CD4-positive, alpha-beta T cell (primary cell): ENCODE measurements around the gene MYO9B. TPM values are rescaled to one million over a fixed set of nuclear protein-coding genes. Genes with fewer than 3 reads are reported as not detected.

Experiments used
- ATAC-seq: fragments of 200-7000 bp; cut with Tn5 transposase; one replicate; pipeline ENCODE4 v1.10.0; 2022; ENCODE audit warnings: mild to moderate bottlenecking; ENCODE audit not compliant: poor library complexity
- CTCF ChIA-PET: fragments of 350-600 bp; sonication (Branson Sonifier 250); formaldehyde crosslinking; loops from one replicate; lab custom pipeline; 2021; ENCODE audit warnings: antibody characterized with exemption, inconsistent platforms; lab: Charles Lee
- POLR2A ChIA-PET: fragments of 350-600 bp; sonication (Branson Sonifier 250); formaldehyde crosslinking; loops from one replicate; lab custom pipeline; 2021; ENCODE audit warnings: antibody characterized with exemption, inconsistent platforms; lab: Charles Lee
- DNase-seq, 14 experiments: peaks; one replicate each; pipeline ENCODE4 v3.0.0-alpha.2; 2013 to 2020; ENCODE audit warnings: mixed read lengths in 2 of 14
- H3K27ac ChIP-seq, 2 donors: one replicate each; pipeline versions ENCODE4 v1.5.1 to v1.7.0; 2013; ENCODE audit warnings: low read length in 2 of 2, low read depth in 1 of 2, mild to moderate bottlenecking in 1 of 2
- H3K27me3 ChIP-seq, 2 experiments: 1 replicate in 1 of 2; 2 replicates in 1 of 2; pipeline versions ENCODE4 v1.6.1 to v1.7.0; 2013; ENCODE audit warnings: low read length in 2 of 2, control low read depth in 1 of 2, mild to moderate bottlenecking in 1 of 2, moderate library complexity in 1 of 2; ENCODE audit not compliant: insufficient read depth in 2 of 2, control insufficient read depth in 1 of 2
- H3K36me3 ChIP-seq: one replicate; pipeline ENCODE4 v1.6.1; 2013; ENCODE audit warnings: low read length, control low read depth; ENCODE audit not compliant: insufficient read depth
- H3K4me1 ChIP-seq: one replicate; pipeline ENCODE4 v1.6.1; 2013; ENCODE audit warnings: low read length, control low read depth; ENCODE audit not compliant: insufficient read depth
- H3K4me3 ChIP-seq: one replicate; pipeline ENCODE4 v1.5.1; 2013; ENCODE audit warnings: mild to moderate bottlenecking, low read length, moderate library complexity
- H3K9me3 ChIP-seq, 2 experiments: 1 replicate in 1 of 2; 2 replicates in 1 of 2; pipeline versions ENCODE4 v1.6.1 to v1.7.0; 2013; ENCODE audit warnings: low read length in 2 of 2, mild to moderate bottlenecking in 2 of 2, control low read depth in 1 of 2, moderate library complexity in 1 of 2; ENCODE audit not compliant: control insufficient read depth in 1 of 2, insufficient read depth in 1 of 2
- H3K27ac Mint-ChIP-seq: one replicate; pipeline ENCODE4 v1.8.0; 2020; ENCODE audit warnings: mixed read lengths
- H3K27me3 Mint-ChIP-seq: one replicate; pipeline ENCODE4 v1.8.0; 2021; ENCODE audit warnings: mixed read lengths
- H3K36me3 Mint-ChIP-seq: one replicate; pipeline ENCODE4 v1.8.0; 2021; ENCODE audit warnings: low read depth, mixed read lengths
- H3K4me1 Mint-ChIP-seq: one replicate; pipeline ENCODE4 v1.8.0; 2021; ENCODE audit warnings: low read depth, mixed read lengths
- H3K4me3 Mint-ChIP-seq: one replicate; pipeline ENCODE4 v1.8.0; 2020; ENCODE audit warnings: mild to moderate bottlenecking, mixed read lengths
- H3K9me3 Mint-ChIP-seq: one replicate; pipeline ENCODE4 v1.8.0; 2020; ENCODE audit warnings: mixed read lengths
- intact Hi-C, 2 experiments: fragments of 100-400 bp; cut with DNase I in 1 of 2; cut with micrococcal nuclease in 1 of 2; formaldehyde crosslinking; loops; one replicate each; pipeline versions ENCODE4 v1.15.1 to v1.9.0; 2023 to 2025; cut with DNase I, micrococcal nuclease
- total RNA-seq, 174 experiments: library from RNA in 2 of 174; stranded (reverse) in 2 of 174; gene quantifications; one replicate each; pipeline ENCODE4 v1.2.3 and lab custom pipeline; 2021 to 2026
- TF ChIP-seq, protein P1 (sequence below): fragments of 200-600 bp; IDR thresholded peaks from one replicate; pipeline ENCODE4 v1.8.0; 2022; ENCODE audit warnings: antibody characterized with exemption, mild to moderate bottlenecking

The MYO9B gene
- total RNA-seq, 2 experiments from 2014 or later: 176 to 184 TPM

DNA sequence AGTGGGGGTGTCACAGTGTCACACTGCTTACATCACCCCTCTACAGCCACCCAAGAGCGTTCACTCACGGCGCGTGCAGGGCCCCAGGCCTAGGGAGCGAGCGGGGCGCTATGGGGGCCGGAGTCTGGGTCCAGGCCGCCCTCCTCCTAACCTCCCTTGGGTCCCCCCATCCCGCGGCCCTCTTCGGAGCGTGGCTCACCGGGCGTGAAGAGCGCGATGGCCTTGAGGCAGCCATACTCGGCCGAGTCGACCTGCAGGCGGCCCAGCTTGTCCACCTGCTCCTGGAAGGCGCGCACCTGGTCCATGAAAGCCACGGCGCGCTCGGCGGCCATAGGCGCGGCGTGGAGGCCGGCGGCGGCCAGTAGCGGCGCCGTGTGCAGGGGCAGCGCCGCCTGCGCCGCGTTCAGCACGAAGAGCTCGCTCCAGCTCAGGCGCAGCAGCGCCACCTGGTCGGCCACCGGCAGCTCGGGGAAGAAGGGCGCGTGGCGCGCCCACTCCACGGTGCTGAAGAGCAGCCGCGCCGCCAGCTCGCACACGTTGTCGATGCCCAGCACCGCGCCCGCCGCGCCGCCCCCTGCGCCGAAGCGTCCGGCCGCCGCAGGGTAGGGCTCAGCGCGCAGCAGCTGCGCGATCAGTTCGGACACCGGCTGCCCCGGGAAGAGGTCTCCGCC is 159.9 kb downstream of the MYO9B start:
- Histone ChIP-seq H3K27me3 (no peaks in the 10 kb centered on the region), H3K4me3 (peak overlapping the region; percentile 87), H3K9me3 (no peaks in the 10 kb centered on the region), H3K4me1 (peaks cover 22% of the 10 kb centered on the region), H3K36me3 (no peaks in the 10 kb centered on the region), H3K27ac (peak overlapping the region in 1 of 2 donors; percentile 34)
- Mint-ChIP-seq H3K27ac (peak overlapping the region; percentile 47), H3K4me1 (peaks cover 6% of the 10 kb centered on the region), H3K9me3 (no peaks in the 10 kb centered on the region), H3K36me3 (no peaks in the 10 kb centered on the region), H3K4me3 (peak overlapping the region; percentile 87), H3K27me3 (no peaks in the 10 kb centered on the region)
- TF ChIP-seq, protein P1, sequence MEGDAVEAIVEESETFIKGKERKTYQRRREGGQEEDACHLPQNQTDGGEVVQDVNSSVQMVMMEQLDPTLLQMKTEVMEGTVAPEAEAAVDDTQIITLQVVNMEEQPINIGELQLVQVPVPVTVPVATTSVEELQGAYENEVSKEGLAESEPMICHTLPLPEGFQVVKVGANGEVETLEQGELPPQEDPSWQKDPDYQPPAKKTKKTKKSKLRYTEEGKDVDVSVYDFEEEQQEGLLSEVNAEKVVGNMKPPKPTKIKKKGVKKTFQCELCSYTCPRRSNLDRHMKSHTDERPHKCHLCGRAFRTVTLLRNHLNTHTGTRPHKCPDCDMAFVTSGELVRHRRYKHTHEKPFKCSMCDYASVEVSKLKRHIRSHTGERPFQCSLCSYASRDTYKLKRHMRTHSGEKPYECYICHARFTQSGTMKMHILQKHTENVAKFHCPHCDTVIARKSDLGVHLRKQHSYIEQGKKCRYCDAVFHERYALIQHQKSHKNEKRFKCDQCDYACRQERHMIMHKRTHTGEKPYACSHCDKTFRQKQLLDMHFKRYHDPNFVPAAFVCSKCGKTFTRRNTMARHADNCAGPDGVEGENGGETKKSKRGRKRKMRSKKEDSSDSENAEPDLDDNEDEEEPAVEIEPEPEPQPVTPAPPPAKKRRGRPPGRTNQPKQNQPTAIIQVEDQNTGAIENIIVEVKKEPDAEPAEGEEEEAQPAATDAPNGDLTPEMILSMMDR: peak; percentile 67
- ChIA-PET POLR2A (interaction anchor here (0.7 to 3.6 kb wide), 16 partner anchors 9 to 184 kb away, joined by 3 to 51 read pairs (median 4); partner anchors contain the start of genes BABAM1, DDA1, HAUS8 and MYO9B), CTCF (interaction anchor here (0.7 to 2.5 kb wide), 13 partner anchors 9 to 156 kb away, joined by 3 to 14 read pairs (median 5); partner anchors contain the start of genes BABAM1, OCEL1 and USE1)
- DNase-seq (peak; percentile 57 to 92 (median 73)), ATAC-seq (peak; percentile 92)
- intact Hi-C loops: loop anchor here (1.0 to 2.0 kb wide), 5 partner anchors 20 to 169 kb away; partner anchors contain the start of genes USE1 (in 2 of the 2), HAUS8 (in 1 of the 2) and MYO9B (in 1 of the 2)

DNA sequence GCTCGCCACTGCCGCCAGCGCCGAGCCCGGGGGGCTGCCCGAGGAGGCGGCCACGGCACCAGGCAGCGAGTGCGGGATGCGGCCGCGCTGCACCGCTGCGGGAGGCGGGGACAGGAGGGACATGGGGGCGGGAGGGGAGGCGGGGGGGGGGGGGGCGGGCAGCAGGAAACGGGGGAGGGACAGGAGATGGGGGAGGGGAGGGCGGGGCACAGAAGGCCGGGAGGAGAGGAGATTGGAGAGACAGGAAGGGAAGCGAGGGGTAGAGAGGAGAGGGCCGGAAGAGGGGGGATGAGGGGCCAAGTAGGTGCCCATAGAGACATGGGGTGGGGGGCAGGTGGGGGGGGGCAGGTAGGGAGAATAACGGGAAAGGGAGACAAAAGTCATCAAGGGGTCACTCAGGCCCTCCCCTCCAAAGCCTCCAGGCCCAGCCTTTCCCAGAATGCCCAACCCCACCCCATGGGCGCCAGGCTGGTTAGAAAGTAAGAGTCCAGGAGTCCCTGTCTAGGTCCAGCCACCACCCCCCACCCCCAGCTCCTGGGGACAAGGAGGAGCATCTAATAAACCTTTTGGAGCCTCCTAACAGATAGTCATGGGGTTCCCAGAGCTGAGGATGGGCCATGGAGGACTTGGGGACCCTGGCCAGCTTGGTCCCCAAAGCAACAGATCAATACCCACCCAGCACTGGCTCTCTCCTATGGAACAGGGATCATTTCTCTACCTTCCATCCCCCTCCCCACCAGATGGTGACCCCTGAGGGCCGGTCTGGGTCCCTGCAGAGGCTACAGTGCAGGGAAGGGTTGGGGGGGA is 160.6 kb downstream of the MYO9B start:
- DNase-seq (peak in 3 of 14 experiments; percentile 20 to 57 (median 47)), ATAC-seq (peak; percentile 28)
- intact Hi-C loops: loop anchor here (1.0 to 2.0 kb wide), 5 partner anchors 21 to 169 kb away; partner anchors contain the start of genes USE1 (in 2 of the 2), HAUS8 (in 1 of the 2) and MYO9B (in 1 of the 2)
- POLR2A ChIA-PET: interaction anchor here (0.6 to 3.6 kb wide), 16 partner anchors 10 to 183 kb away, joined by 3 to 51 read pairs (median 4); partner anchors contain the start of genes BABAM1, DDA1, HAUS8 and MYO9B
- H3K4me1 ChIP-seq: peaks cover 22% of the 10 kb centered on the region
- Mint-ChIP-seq H3K27me3 (no peaks in the 10 kb centered on the region), H3K4me1 (peaks cover 6% of the 10 kb centered on the region), H3K9me3 (no peaks in the 10 kb centered on the region), H3K27ac (no peak overlapping the region), H3K4me3 (peak overlapping the region; percentile 62), H3K36me3 (no peaks in the 10 kb centered on the region)
- H3K9me3 ChIP-seq: no peaks in the 10 kb centered on the region
- no peaks in the 10 kb centered on the region for H3K27me3 ChIP-seq
- no peak overlapping the region for H3K4me3 ChIP-seq
- CTCF ChIA-PET: interaction anchor here (0.7 to 2.5 kb wide), 13 partner anchors 9 to 155 kb away, joined by 3 to 14 read pairs (median 5); partner anchors contain the start of genes BABAM1, OCEL1 and USE1
- H3K36me3 ChIP-seq: no peaks in the 10 kb centered on the region
- TF ChIP-seq, protein P1: no peak
- H3K27ac ChIP-seq: no peak overlapping the region
